SU-DHL-6 (cell line): ENCODE data around the gene PPTC7.
"Not testable (repeated sequence)": the region's sequence is repeated elsewhere in the genome, so short reads cannot be mapped to it uniquely, and the experiment has no call there.

ENCODE experiments used
- H2AFZ ChIP-seq: fragments of 200-600 bp; sonication (generic); 2 replicates; pipeline ENCODE4 v1.6.1; 2014; ENCODE audit warnings: low read depth, mild to moderate bottlenecking, moderate library complexity, mixed read lengths, antibody characterized with exemption, low read length; ENCODE audit not compliant: severe bottlenecking
- H3F3A ChIP-seq: fragments of 200-600 bp; shearing (Covaris generic); 2 replicates; pipeline ENCODE4 v1.6.0; 2016; ENCODE audit warnings: antibody characterized with exemption, mild to moderate bottlenecking; ENCODE audit not compliant: insufficient read depth
- H3K27ac ChIP-seq: fragments of 200-600 bp; sonication (generic); 2 replicates; pipeline ENCODE4 v1.5.1; 2016; ENCODE audit warnings: low read depth, mild to moderate bottlenecking, low read length, moderate library complexity, mixed read lengths
- H3K27me3 ChIP-seq: fragments of 200-600 bp; sonication (generic), shearing (Covaris generic); 2 replicates; pipeline ENCODE4 v1.6.0; 2014; ENCODE audit warnings: mild to moderate bottlenecking, low read length
- H3K36me3 ChIP-seq: fragments of 200-600 bp; sonication (generic); 2 replicates; pipeline ENCODE4 v1.6.1; 2014; ENCODE audit warnings: mild to moderate bottlenecking, low read length, mixed read lengths
- H3K4me2 ChIP-seq: fragments of 300-600, 200-600 bp; shearing (Covaris generic), sonication (generic); 2 replicates; pipeline ENCODE4 v1.6.0; 2014; ENCODE audit warnings: low read length, low read depth, mild to moderate bottlenecking; ENCODE audit not compliant: poor library complexity, severe bottlenecking
- H3K4me3 ChIP-seq: fragments of 200-600 bp; sonication (generic); 2 replicates; pipeline ENCODE4 v1.5.1; 2014; ENCODE audit warnings: antibody characterized with exemption, low read length, mild to moderate bottlenecking, mixed read lengths; ENCODE audit not compliant: insufficient read depth, poor library complexity, severe bottlenecking
- H3K79me2 ChIP-seq: fragments of 200-600 bp; sonication (generic); 2 replicates; pipeline ENCODE4 v1.6.1; 2014; ENCODE audit warnings: mild to moderate bottlenecking, low read length, moderate library complexity; ENCODE audit not compliant: insufficient read depth
- H3K9ac ChIP-seq: fragments of 200-600 bp; sonication (generic); 2 replicates; pipeline ENCODE4 v1.7.0; 2014; ENCODE audit warnings: mild to moderate bottlenecking, low read length
- H3K9me2 ChIP-seq: fragments of 200-600 bp; sonication (generic); replicated peaks from 2 replicates; pipeline ENCODE4 v1.6.1; 2014; ENCODE audit warnings: low read length; ENCODE audit not compliant: insufficient read depth
- H3K9me3 ChIP-seq: fragments of 200-600 bp; sonication (generic); 2 replicates; pipeline ENCODE4 v1.6.1; 2014; ENCODE audit warnings: low read length, mixed read lengths; ENCODE audit not compliant: insufficient read depth
- H4K20me1 ChIP-seq: fragments of 200-600 bp; sonication (generic); 2 replicates; pipeline ENCODE4 v1.6.1; 2014; ENCODE audit warnings: low read depth, mild to moderate bottlenecking, antibody characterized with exemption, low read length, moderate library complexity, mixed read lengths
- CTCF ChIP-seq: fragments of 200-600 bp; sonication (generic); IDR thresholded peaks from one replicate; pipeline ENCODE4 v1.5.1; 2017; ENCODE audit warnings: antibody characterized with exemption, mild to moderate bottlenecking, low read length, moderate library complexity; ENCODE audit not compliant: insufficient read depth, poor library complexity, severe bottlenecking
- EZH2phosphoT487 ChIP-seq: fragments of 200-600 bp; sonication (generic), shearing (Covaris generic); conservative IDR thresholded peaks from 2 replicates; pipeline ENCODE4 v1.6.1; 2018; ENCODE audit warnings: mild to moderate bottlenecking, antibody characterized with exemption, low read length, moderate library complexity, mixed read lengths

Gene PPTC7

GRCh38 chr12:110575326-110575725, 7.8 kb downstream of the PPTC7 start:
- Histone ChIP-seq H3F3A (peaks cover 9% of the 10 kb centered on the region), H3K4me3 (no peak overlapping the region), H3K36me3 (peaks cover 12% of the 10 kb centered on the region), H2AFZ (no peak overlapping the region), H3K79me2 (peaks cover 92% of the 10 kb centered on the region), H3K9me3 (peaks cover 13% of the 10 kb centered on the region), H3K27me3 (no peaks in the 10 kb centered on the region), H3K27ac (no peak overlapping the region), H3K9me2 (no peaks in the 10 kb centered on the region), H3K4me2 (peak overlapping the region; percentile 14), H3K9ac (no peak overlapping the region), H4K20me1 (peaks cover 13% of the 10 kb centered on the region)
- TF ChIP-seq CTCF (no peak), EZH2phosphoT487 (no peak)

- H3K9me2 ChIP-seq, H3K9ac ChIP-seq, H3F3A ChIP-seq, H3K4me3 ChIP-seq, H2AFZ ChIP-seq, H3K4me2 ChIP-seq, H3K27ac ChIP-seq, H3K27me3 ChIP-seq: not testable (repeated sequence)
- H3K36me3 ChIP-seq: peaks cover 12% of the 10 kb centered on the region
- peaks cover 13% of the 10 kb centered on the region for H3K9me3 ChIP-seq
- H3K79me2 ChIP-seq: peaks cover 88% of the 10 kb centered on the region
- H4K20me1 ChIP-seq: peaks cover 13% of the 10 kb centered on the region
Observed at GRCh38 chr12:110574717-110575230, 8.3 kb downstream of the PPTC7 start.

GRCh38 chr12:110574044-110574443, 9.1 kb downstream of the PPTC7 start:
- peaks cover 9% of the 10 kb centered on the region for H3F3A ChIP-seq
- H3K36me3 ChIP-seq: peaks cover 12% of the 10 kb centered on the region
- no peak overlapping the region for H3K9ac ChIP-seq
- no peaks in the 10 kb centered on the region for H3K27me3 ChIP-seq
- H2AFZ ChIP-seq: no peak overlapping the region
- no peak overlapping the region for H3K27ac ChIP-seq
- H3K79me2 ChIP-seq: peaks cover 87% of the 10 kb centered on the region
- no peak overlapping the region for H3K4me3 ChIP-seq
- TF ChIP-seq EZH2phosphoT487: no peak
- no peak for TF ChIP-seq CTCF
- no peaks in the 10 kb centered on the region for H3K9me2 ChIP-seq
- no peak overlapping the region for H3K4me2 ChIP-seq
- H4K20me1 ChIP-seq: peaks cover 13% of the 10 kb centered on the region
- H3K9me3 ChIP-seq: peaks cover 13% of the 10 kb centered on the region

- not testable (repeated sequence) for H3K9me2 ChIP-seq, H3K4me2 ChIP-seq, H4K20me1 ChIP-seq, H3K27ac ChIP-seq, H3F3A ChIP-seq, H3K4me3 ChIP-seq, H3K27me3 ChIP-seq, H3K9ac ChIP-seq, H2AFZ ChIP-seq
- Histone ChIP-seq H3K9me3 (peaks cover 13% of the 10 kb centered on the region), H3K79me2 (peaks cover 87% of the 10 kb centered on the region), H3K36me3 (peaks cover 12% of the 10 kb centered on the region)
Observed at GRCh38 chr12:110570798-110571197, 12.3 kb downstream of the PPTC7 start.

- Histone ChIP-seq H3K36me3 (peaks cover 12% of the 10 kb centered on the region), H3K79me2 (peaks cover 87% of the 10 kb centered on the region), H3K9me3 (peaks cover 13% of the 10 kb centered on the region)
- H3F3A ChIP-seq, H3K4me2 ChIP-seq, H3K9ac ChIP-seq, H4K20me1 ChIP-seq, H3K27me3 ChIP-seq, H3K27ac ChIP-seq, H3K9me2 ChIP-seq, H3K4me3 ChIP-seq, H2AFZ ChIP-seq: not testable (repeated sequence)
Observed at GRCh38 chr12:110569838-110570237, 13.3 kb downstream of the PPTC7 start.
